AG09309 (cell line): Measurements from ENCODE around the gene AGO3.

ENCODE experiments used
- DNase-seq: peaks from one replicate; pipeline ENCODE4 v3.0.0-alpha.2; 2010; ENCODE audit warnings: low read depth
- H3K4me3 ChIP-seq: 2 replicates; pipeline ENCODE4 v1.5.1; 2011; ENCODE audit warnings: mild to moderate bottlenecking, low read depth, low read length, moderate library complexity; ENCODE audit not compliant: control insufficient read depth
- TF ChIP-seq, protein P1 (sequence below): IDR thresholded peaks from 2 replicates; pipeline ENCODE4 v1.5.1; 2011; ENCODE audit warnings: mild to moderate bottlenecking, low read depth, low read length, inconsistent platforms; ENCODE audit not compliant: insufficient read depth, control insufficient read depth; ENCODE audit errors: missing control alignments

The AGO3 gene

GRCh38 chr1:35930593-35931445 lies at the start of gene AGO3:
Gene AGO3, plus strand, starts transcription at chr1:35931105. Its CDS starts 322 bp downstream, at chr1:35931427.
- no peak for DNase-seq
- TF ChIP-seq, protein P1, sequence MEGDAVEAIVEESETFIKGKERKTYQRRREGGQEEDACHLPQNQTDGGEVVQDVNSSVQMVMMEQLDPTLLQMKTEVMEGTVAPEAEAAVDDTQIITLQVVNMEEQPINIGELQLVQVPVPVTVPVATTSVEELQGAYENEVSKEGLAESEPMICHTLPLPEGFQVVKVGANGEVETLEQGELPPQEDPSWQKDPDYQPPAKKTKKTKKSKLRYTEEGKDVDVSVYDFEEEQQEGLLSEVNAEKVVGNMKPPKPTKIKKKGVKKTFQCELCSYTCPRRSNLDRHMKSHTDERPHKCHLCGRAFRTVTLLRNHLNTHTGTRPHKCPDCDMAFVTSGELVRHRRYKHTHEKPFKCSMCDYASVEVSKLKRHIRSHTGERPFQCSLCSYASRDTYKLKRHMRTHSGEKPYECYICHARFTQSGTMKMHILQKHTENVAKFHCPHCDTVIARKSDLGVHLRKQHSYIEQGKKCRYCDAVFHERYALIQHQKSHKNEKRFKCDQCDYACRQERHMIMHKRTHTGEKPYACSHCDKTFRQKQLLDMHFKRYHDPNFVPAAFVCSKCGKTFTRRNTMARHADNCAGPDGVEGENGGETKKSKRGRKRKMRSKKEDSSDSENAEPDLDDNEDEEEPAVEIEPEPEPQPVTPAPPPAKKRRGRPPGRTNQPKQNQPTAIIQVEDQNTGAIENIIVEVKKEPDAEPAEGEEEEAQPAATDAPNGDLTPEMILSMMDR: no peak

DNA sequence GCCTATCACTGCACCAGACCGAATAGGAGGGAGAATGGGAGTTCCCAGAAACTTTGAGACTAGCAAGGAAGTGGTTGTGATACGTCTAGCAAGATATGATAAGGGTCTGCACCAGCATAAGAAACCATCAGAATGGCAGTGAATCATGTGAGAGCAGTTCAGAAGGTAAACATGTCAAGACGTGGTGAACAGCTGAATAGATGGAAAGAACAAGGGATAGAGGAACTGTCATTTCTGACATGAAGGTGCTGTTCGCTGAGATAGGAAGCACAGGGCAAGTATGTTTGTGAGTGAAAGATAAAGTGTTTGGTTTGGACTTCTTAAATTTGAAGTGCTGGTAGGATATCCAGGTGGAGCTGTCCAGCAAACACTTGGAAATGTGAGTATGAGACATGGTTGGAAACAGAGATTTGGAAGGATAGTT lies 49.0 kb upstream of the AGO3 start:
- DNase-seq: no peak
- no peak overlapping the region for H3K4me3 ChIP-seq
- TF ChIP-seq, protein P1: no peak

More at GRCh38 chr1:35930593-35931445, at the start of gene AGO3:
- peak within 1 kb of the TSS; percentile 61 for H3K4me3 ChIP-seq

DNA sequence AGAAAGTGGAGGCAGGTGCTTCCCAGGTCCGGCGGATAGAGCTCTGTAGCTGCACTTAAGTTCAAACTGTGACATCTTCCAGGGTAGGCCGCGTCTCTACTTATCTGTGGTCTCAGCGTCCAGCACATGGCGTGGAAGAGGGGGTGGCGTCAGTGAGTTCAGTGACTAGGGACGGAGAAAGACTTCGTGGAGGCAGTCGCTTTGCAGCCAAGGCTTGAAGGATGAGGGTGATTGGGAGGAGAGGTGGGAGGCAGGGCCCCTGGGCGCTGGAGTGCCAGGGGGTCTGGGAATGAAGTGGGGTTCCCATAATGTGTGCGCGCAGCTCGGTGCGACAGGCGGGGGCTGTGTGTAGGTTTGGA lies 48.3 kb upstream of the AGO3 start:
- no peak for DNase-seq
- TF ChIP-seq, protein P1: no peak
- H3K4me3 ChIP-seq: peak overlapping the region; percentile 31

GRCh38 chr1:35882945-35883634 lies 47.8 kb upstream of the AGO3 start, which contains the start of gene AGO1:
Gene AGO1, plus strand, starts transcription at chr1:35883209. Its CDS starts 213 bp downstream, at chr1:35883422.
- peak; percentile 58 for DNase-seq
- H3K4me3 ChIP-seq: peak within 1 kb of the TSS; percentile 100
- TF ChIP-seq, protein P1: peak; percentile 86

DNA sequence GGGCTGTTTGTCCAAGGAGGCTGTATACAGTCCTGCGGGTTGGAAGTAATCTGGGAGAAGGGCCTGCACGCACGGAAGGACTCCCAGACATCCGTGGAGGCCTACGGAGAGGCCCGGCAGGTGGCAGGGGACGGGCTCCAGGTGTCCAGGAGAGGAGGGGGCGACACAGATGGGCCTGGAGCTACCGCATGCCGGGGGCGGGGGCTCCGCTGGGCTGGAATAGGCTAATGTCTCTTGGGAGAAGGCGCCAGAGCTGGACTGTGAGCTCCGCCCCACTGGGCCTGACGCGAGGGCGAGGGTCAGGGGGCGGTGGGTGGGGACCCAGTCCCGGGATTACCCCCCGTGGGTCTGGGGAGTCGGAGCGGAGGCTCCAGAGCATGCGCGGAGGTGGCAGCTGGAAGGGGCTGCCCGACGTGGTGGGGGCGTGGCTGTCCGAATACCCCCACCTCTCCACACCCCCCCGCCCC lies 47.2 kb upstream of the AGO3 start:
- peak overlapping the region; percentile 100 for H3K4me3 ChIP-seq
- DNase-seq: no peak
- TF ChIP-seq, protein P1: no peak

DNA sequence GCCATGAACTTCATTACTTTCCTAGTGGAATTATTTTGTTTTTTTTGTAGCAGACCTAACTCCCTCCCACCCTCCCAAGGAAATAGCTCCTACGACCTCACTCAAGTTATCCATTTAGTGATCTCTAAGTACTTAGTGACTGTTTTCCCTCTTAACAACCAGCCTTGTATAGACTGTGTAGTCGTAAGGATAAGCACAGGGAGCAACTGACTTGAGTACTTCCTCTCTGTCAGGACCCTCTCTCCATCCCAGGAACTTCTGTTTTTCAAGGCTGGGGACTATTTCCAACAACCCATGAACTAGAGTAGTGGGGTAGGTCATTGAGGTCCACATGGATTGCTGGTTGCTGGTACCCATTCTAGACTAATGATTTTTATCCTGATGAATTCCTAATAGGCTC lies 46.0 kb upstream of the AGO3 start:
- no peak for DNase-seq
- TF ChIP-seq, protein P1: no peak
- H3K4me3 ChIP-seq: no peak overlapping the region
